ENCODE data around the gene RAMACL.

Gene RAMACL

GRCh38 chr6:166618251-166618650 is 31.8 kb upstream of the RAMACL start:
- DNase-seq (ENCODE audit: low read depth in 2 of 2): no peak

GRCh38 chr6:166617359-166617758 is 30.9 kb upstream of the RAMACL start:
- no peak for DNase-seq (ENCODE audit: low read depth in 2 of 2)

- no peak for DNase-seq (ENCODE audit: low read depth in 2 of 2)
Measured at GRCh38 chr6:166616261-166617238, 30.1 kb upstream of the RAMACL start.

DNA sequence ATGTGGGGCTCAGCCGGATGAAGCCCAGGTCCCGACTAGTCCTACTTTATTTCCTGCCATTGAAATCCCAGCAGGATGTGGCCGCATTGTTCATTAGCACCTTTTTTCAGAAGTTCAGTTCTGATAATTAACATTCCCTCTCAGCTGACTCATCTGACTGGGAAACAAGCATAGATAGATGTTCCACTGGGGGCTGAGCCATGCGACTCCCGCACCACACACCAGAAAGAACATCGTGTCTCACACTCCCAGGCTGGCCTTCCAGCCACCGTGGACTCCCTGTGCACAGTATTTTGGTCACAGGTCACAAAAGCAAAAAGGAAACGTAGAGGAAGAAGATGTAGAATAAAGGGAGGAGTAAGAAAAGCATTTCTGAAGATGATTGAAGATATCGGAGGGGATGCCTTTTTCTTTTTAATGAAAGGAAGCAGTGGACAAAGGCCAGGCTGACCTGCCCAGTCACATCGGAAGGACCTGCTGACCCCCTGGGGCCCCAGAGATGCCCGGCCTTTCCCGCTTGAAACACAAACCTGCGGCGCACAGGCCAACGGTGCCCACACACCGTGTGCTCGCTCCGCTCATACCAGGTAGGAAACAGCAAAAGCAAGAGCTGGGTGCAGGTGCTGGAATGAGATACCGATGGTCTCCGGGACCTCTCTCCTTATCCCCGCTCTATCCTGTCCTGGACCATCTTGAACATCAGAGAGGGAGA is 28.7 kb upstream of the RAMACL start:
- DNase-seq (ENCODE audit: low read depth in 2 of 2): no peak

DNA sequence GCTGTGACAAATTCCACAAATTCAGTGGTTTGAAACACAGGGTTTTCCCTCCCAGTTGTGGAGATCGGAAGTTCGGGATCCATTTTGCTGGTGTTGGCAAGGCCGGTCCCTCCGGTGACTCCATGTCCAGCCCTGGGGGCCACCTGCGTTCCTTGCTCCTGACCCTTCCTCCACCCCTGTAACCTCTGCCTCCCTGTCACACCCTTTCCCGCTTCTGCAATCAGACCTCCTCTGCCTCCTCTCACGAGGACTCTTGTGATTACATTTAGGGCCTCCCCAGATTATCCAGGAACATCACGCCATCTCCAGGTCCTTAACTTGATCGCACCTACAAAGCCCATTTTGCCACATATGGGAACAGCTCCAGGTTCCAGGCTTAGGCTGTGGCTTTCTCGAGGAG is 28.1 kb upstream of the RAMACL start:
- no peak for DNase-seq (ENCODE audit: low read depth in 2 of 2)

- DNase-seq (ENCODE audit: low read depth in 2 of 2): no peak
Measured at GRCh38 chr6:166614171-166614583, 27.7 kb upstream of the RAMACL start.

DNA sequence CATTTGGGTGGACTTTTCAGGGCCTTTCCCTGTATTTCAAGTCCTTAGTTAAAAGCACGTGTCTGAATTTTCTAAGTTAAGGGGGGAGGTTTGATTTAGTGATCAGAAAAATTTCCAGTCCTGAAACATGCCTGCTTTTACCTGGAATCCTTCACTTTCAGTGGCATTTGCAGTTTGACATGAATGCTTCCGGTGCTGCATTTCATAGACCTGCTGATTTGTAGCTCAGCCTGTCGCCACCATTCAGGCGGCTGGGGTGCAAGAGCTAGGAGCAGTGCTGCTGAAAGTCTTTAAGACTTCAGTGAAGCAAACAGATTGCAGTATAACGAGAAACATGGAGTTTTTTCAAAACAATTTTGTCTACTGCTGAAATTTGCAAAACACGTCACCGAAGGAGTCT is 26.5 kb upstream of the RAMACL start:
- no peak for DNase-seq (ENCODE audit: low read depth in 2 of 2)

- no peak for DNase-seq (ENCODE audit: low read depth in 2 of 2)
Measured at GRCh38 chr6:166612471-166612881, 26.0 kb upstream of the RAMACL start.

DNA sequence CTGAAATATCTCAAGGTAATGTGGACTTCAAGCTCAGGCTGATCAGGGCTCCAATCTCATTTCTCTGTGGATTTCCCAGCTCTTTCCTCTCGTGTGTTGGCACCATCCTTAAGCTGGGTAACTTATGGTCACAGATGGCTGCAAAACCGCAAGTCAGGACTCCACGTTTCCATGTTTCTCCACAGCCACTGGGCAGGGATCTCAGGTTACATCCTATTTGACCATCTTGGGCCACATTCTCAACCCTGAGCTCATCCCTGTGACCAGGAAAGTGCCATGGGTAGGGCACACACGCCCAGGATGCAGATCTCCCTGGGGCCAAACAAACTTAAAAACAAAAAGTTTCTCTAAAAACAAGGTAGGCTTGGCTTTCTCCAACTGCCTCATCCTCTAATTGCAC is 25.2 kb upstream of the RAMACL start:
- DNase-seq (ENCODE audit: low read depth in 2 of 2): no peak

GRCh38 chr6:166610069-166610468 is 23.6 kb upstream of the RAMACL start:
- no peak for DNase-seq (ENCODE audit: low read depth in 2 of 2)

DNA sequence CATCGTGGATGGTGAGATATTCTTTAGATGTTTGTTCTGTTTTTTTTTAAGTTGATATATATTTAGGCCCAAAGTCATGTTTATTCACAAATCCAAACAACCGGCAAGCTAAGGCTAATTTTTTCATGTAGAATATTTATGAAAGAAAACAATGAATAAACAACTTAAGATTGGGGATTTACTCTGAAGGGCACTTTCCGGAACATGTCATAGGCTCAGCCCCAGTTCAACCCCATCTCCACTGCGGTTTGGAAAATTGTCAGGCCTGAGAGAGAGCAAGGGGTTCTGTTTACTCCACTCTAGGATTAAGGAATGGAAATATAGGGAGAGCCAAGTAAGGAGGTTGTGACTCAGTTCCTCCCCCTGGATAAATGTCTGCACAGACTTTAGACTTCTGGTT is 22.3 kb upstream of the RAMACL start:
- DNase-seq (ENCODE audit: low read depth in 2 of 2): no peak

DNA sequence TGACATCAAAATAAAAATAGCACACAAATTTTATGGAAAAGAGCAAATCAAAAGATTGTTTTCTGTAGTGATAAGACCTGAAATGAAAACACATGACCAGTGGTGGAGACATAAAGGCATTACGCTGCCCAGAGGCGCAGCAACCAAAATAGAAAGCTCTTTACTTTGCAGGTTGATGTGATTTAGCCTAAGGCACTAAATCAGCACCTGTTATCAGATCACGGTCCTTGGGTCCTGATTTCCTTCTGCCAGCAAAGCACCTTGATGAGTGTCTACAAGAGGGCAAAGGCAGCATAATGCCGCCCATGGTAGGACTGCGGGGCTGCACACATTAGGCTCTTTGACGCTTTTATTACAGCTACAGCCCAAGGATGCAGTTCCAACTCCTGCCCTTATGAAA is 19.3 kb upstream of the RAMACL start:
- DNase-seq (ENCODE audit: low read depth in 2 of 2): no peak

DNA sequence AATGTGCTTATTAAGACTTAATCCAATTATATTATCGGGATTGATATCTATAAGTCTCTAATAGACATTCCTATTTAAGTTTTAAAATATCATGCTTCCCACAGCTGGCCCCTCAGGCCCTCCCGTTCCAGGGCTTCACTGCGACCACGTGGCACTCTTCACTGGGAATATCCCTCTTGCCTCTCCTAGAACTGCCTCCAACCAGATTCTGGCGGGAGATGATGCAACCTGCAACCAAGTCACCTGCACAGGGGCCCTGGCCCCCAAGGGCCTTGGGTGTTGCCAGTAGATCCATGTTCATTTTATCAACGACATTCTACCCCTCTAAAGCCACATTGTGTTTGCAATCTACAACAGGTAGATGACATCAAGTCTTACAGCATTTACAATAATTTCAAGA is 18.4 kb upstream of the RAMACL start:
- no peak for DNase-seq (ENCODE audit: low read depth in 2 of 2)

- DNase-seq (ENCODE audit: low read depth in 2 of 2): no peak
Measured at GRCh38 chr6:166604328-166604727, 17.9 kb upstream of the RAMACL start.

- DNase-seq (ENCODE audit: low read depth in 2 of 2): no peak
Measured at GRCh38 chr6:166603043-166603690, 16.7 kb upstream of the RAMACL start.

DNA sequence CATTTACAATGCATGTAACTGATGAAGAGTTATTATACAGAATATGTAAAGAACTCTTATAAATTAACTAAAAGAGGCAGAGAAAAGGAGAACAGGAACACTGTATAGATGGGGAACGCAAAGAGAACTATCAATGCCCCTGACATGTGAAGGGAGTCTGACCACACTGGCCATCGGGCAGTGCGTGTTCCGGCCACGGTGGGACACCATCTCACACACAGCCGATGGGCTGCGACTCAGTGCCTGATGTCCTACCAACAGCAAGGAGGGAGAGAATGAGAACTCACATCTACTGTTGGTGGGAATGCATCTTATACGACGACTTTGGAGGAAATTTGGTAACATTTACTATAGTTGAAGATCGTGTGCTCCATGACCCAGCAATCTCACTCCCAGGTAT is 15.5 kb upstream of the RAMACL start:
- DNase-seq (ENCODE audit: low read depth in 2 of 2): no peak

GRCh38 chr6:166600931-166601330 is 14.5 kb upstream of the RAMACL start:
- no peak for DNase-seq (ENCODE audit: low read depth in 2 of 2)

DNA sequence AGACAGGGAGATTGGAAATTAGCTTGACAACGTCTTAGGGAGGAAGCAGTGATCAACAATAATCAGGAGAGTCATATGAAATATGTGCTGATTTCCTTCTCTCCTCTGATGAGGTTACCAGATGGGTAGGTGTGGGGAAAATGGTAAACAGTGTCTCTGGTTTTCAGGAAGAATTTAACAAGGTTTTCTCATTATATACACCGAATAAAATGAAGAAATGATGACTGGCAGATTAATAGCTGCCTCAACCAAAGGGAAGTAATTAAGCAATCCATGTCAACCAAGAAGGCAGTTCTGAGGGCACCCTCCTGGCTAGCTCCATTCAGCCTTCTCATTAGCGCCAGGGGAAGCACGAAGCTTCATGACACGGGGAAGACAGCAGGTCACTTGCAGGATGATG is 12.7 kb upstream of the RAMACL start:
- no peak for DNase-seq (ENCODE audit: low read depth in 2 of 2)

- no peak for DNase-seq (ENCODE audit: low read depth in 2 of 2)
Measured at GRCh38 chr6:166598441-166599138, 12.1 kb upstream of the RAMACL start.

- DNase-seq (ENCODE audit: low read depth in 2 of 2): no peak
Measured at GRCh38 chr6:166597711-166598440, 11.4 kb upstream of the RAMACL start.
